ENCODE data around the gene PPP2CA. TPM values are rescaled to one million over a fixed set of nuclear protein-coding genes. Genes with fewer than 3 reads are reported as not detected.
"Not testable (repeated sequence)": the region's sequence is repeated elsewhere in the genome, so short reads cannot be mapped to it uniquely, and the experiment has no call there.

The PPP2CA gene
- total RNA-seq, 2 donors from 2014 or later = 233 to 239 TPM

DNA sequence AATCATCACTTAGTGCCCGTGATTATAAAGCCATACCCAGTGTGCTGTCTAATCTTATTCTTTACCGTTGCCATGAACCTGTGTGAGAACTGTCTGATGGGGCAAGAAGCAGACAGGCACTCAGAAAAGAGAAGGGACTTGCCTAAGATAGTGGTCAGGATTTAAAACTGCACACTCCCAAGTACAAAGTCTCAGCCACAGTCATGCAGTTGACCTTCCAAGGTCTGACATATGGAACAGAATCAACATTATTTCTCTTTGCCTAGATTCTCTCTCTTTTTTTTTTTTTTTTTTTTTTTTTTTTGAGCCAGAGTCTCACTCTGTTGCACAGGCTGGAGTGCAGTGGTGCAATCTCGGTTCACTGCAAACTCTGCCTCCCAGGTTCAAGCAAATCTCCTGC, 1.9 kb upstream of the PPP2CA start:
- H3K4me1 Mint-ChIP-seq = peaks cover 20% of the 10 kb centered on the region
- peaks cover 10% of the 10 kb centered on the region for H3K36me3 Mint-ChIP-seq (ENCODE audit: low read depth)
- no peaks in the 10 kb centered on the region for H3K27me3 Mint-ChIP-seq
- no peaks in the 10 kb centered on the region for H3K9me3 ChIP-seq (ENCODE audit: control insufficient read depth, low read length, poor library complexity, severe bottlenecking)
- ATAC-seq = no peak
- peak overlapping the region; percentile 99 for H3K27ac Mint-ChIP-seq
- peak overlapping the region; percentile 99 for H3K4me3 Mint-ChIP-seq
- no peak for DNase-seq

DNA sequence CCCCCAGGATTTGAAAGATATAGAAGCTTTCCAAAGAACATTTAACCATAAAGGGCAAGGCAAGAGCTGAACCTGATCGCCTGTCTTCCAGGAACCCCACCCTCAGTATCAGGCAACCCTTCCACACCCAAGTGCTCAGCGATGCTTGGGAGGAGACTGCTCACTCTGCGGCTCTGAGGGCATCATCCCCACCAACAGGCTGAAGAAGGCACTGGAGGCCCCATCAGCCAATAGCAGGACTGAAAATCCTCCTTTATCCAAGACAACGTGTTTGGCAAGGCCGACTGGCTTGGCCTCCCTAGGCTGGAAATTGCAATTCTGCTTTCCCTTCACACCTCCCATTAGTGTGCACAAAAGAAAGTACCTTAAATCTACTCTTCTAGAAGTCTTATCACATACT, 1.4 kb upstream of the PPP2CA start:
- H3K4me1 Mint-ChIP-seq = peaks cover 25% of the 10 kb centered on the region
- ATAC-seq (no peak), DNase-seq (no peak)
- no peaks in the 10 kb centered on the region for H3K9me3 ChIP-seq (ENCODE audit: control insufficient read depth, low read length, poor library complexity, severe bottlenecking)
- H3K27ac Mint-ChIP-seq = peak overlapping the region; percentile 99
- peaks cover 10% of the 10 kb centered on the region for H3K36me3 Mint-ChIP-seq (ENCODE audit: low read depth)
- H3K4me3 Mint-ChIP-seq = peak overlapping the region; percentile 99
- H3K27me3 Mint-ChIP-seq = no peaks in the 10 kb centered on the region

DNA sequence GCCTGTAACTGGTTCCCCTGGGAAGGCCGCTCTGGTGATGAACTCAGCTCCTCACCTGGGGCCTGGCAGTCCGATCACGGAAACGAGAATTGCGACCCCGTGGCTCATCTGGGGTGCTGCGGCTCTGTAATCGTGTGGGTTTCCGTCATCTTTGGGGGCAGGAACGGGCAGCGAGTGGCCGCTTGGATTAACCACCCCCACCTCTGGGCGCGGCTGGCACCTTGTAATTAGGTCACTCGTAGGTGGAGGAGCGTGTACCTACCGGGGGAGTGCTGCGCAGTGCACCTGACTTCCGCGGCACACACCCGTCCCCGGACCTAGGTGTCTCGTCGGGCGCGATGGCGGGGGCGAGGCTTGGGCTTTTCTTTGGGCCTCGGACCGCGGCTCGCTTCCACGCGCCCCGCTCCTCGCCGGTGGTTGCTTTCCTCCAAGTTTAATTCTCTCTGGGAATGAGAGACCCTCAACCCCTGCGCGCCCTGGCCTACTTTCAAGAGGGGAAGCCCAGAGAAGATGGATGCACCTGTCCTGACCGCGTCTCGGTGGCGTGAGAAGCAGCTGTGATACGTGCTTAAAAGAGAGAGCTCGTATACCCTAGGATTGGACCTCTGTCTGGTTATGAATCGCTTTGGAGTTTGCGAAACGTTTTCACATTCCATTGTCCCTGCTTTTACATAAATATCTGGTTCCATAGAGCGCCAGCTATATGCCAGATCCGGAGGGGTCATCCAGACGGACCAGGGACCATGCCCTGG, 744 bp upstream of the PPP2CA start:
- H3K9me3 ChIP-seq (ENCODE audit: control insufficient read depth, low read length, poor library complexity, severe bottlenecking) = no peaks in the 10 kb centered on the region
- H3K27me3 Mint-ChIP-seq = no peaks in the 10 kb centered on the region
- peaks cover 29% of the 10 kb centered on the region for H3K4me1 Mint-ChIP-seq
- H3K4me3 Mint-ChIP-seq = peak overlapping the region; percentile 99
- DNase-seq (peak in 2 of 3 donors; percentile 75 to 83), ATAC-seq (peak; percentile 81)
- peaks cover 10% of the 10 kb centered on the region for H3K36me3 Mint-ChIP-seq (ENCODE audit: low read depth)
- H3K27ac Mint-ChIP-seq = peak overlapping the region; percentile 99

DNA sequence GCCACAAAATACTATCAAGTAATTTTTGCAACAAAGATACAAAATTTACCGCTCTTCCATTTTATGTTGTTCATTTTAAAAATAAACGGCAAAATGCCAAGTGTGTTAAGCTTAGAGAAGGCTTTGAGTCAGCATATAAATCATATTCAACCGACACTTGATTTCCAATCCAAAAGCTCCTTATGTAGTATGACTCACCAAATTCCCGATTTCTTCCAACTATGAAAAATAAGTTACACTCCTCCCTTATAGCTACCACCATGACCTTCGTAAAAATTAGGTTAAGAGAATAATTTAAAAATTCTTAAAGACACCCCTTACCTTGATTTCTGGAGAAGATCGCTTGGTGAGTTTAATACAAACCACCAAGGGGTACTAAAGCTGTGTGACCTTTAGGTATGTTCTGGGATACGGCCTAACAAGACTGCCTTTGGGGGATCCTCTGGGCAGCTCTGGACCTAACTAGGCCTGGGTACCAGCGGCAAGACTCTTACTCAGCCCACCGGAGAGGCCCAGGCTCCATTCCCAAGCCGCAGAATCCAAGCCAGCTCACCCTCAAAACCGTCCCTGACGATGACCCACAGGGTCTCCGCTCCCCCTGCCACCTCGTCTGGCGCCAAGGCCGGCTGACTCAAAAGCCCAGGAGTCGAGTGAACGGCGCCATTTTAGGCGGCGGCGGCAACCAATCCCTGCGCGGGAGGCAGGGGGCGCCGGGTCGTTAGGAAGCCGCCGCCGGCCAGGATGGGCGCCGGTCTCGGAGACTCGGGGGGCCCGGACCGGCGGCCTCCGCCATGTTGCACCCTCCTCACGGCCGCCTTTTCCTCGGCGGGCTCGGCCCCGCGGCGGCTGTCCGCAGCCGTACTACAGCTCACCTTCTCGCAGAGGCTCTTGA, 739 bp downstream of the PPP2CA start:
- H3K4me1 Mint-ChIP-seq = peaks cover 41% of the 10 kb centered on the region
- no peaks in the 10 kb centered on the region for H3K27me3 Mint-ChIP-seq
- DNase-seq (peak; percentile 49 to 66 (median 60)), ATAC-seq (peak; percentile 13)
- peak overlapping the region; percentile 99 for H3K27ac Mint-ChIP-seq
- H3K4me3 Mint-ChIP-seq = peak overlapping the region; percentile 99
- H3K9me3 ChIP-seq (ENCODE audit: control insufficient read depth, low read length, poor library complexity, severe bottlenecking) = no peaks in the 10 kb centered on the region
- H3K36me3 Mint-ChIP-seq (ENCODE audit: low read depth) = peaks cover 10% of the 10 kb centered on the region

DNA sequence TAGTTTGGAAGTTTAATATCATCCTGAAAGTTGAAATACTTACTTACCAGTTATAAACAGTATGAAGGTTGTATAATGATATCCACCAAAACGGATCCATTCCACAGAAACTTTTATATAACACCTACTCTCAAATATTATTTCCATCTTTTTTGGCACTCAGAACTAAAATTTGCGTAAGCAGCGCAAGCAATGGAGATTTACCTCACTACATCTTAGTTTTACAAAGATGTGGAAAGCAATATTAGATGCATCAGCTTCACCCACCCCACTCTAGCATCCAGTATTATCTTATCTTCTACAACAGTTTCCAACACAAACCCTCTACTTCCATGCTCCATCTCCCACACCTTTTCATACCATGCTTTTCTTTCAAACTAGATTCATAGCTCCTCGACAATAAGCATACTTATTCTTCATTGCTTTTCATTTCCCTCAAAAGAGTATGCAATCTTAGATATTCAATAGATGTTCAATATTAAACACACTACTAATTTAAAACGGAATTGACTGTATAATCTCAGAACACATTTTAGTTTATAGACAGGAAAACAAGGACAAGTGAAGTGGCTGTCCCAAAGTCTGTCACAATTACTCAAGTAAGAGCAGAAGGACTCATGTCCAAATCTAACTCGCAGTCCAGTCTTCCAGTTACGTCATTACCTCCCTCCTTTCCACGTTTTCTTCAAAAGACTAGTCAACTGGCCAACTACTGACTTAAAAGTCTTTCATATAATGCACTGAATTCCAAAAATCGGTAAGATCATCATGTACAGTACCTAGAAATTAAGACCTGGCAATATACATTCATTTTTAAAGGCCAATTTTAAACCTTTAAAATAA, 2.2 kb downstream of the PPP2CA start:
- H3K36me3 Mint-ChIP-seq (ENCODE audit: low read depth) = peaks cover 10% of the 10 kb centered on the region
- peaks cover 52% of the 10 kb centered on the region for H3K4me1 Mint-ChIP-seq
- no peaks in the 10 kb centered on the region for H3K9me3 ChIP-seq (ENCODE audit: control insufficient read depth, low read length, poor library complexity, severe bottlenecking)
- DNase-seq (no peak), ATAC-seq (no peak)
- H3K27ac Mint-ChIP-seq = peak overlapping the region; percentile 99
- no peaks in the 10 kb centered on the region for H3K27me3 Mint-ChIP-seq
- H3K4me3 Mint-ChIP-seq = peak overlapping the region; percentile 99

DNA sequence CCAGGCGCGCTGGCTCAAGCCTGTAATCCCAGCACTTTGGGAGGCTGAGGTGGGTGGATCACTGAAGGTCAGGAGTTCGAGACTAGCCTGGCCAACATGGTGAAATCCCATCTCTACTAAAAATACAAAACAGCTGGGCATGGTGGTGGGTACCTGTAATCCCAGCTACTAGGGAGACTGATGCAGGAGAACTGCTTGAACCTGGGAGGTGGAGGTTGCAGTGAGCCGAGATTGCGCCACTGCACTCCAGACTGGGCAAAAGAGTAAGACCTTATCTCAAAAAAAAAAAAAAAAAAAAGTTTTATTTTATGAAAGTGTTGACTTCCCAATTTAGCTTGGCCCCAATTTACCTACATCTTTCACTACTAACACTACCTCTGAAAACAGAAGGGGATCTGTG, 4.2 kb downstream of the PPP2CA start:
- H3K9me3 ChIP-seq (ENCODE audit: control insufficient read depth, low read length, poor library complexity, severe bottlenecking); H3K27me3 Mint-ChIP-seq; DNase-seq; H3K36me3 Mint-ChIP-seq (ENCODE audit: low read depth); ATAC-seq: not testable (repeated sequence)
- Mint-ChIP-seq H3K27ac (peak overlapping the region; percentile 70), H3K4me3 (peak overlapping the region; percentile 66), H3K4me1 (peaks cover 50% of the 10 kb centered on the region)

DNA sequence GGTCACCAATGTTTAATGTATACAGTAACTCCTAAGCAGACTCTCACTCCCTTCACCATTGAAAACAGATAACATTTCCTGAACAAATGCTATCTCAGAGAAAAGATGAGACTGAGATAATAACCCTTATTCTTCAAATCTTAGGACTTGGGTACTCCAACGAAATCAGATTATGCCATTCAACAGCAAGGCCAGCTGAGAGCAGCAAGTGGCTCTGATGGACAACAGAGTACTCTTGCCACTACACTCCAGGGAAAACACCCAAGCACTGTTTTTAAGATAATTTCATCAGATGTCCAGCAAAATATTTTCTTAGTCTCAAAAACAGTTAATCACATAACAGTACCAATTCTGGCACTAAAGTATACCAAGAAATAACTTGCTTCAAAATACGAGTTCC, 10.1 kb downstream of the PPP2CA start:
- Mint-ChIP-seq H3K27me3 (no peaks in the 10 kb centered on the region), H3K36me3 (ENCODE audit: low read depth) (no peaks in the 10 kb centered on the region), H3K4me3 (no peak overlapping the region), H3K27ac (no peak overlapping the region), H3K4me1 (peaks cover 45% of the 10 kb centered on the region)
- ATAC-seq (no peak), DNase-seq (no peak)
- H3K9me3 ChIP-seq (ENCODE audit: control insufficient read depth, low read length, poor library complexity, severe bottlenecking) = no peaks in the 10 kb centered on the region

DNA sequence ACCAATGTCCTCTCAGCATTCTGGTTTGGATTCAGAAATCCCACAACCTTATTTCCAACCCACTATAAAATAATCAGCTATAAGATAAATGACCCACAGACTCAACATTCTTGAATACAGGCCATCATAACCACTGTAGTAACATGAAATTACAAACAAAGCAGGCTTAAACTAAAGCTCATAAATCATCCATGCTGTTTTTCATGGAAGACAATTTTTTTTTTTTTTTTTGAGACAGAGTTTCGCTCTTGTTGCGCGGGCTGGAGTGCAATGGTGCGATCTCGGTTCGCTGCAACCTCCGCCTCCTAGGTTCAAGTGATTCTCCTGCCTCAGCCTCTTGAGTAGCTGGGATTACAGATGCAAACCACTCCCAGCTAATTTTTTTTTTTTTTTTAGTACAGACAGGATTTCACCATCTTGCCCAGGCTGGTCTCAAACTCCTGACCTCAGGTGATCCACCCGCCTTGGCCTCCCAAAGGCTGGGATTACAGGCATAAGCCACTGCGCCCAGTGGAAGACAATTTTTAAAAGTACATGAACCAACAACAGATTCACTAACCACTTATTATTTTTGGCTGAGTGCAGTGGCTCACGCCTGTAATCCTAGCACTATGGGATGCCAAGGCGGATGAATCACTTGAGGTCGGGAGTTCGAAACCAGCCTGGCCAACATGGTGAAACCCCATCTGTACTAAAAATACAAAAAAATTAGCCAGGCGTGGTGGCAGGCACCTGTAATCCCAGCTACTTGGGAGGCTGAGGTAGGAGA, 14.4 kb downstream of the PPP2CA start:
- not testable (repeated sequence) for H3K4me3 Mint-ChIP-seq; H3K27me3 Mint-ChIP-seq; ATAC-seq; H3K27ac Mint-ChIP-seq; H3K9me3 ChIP-seq (ENCODE audit: control insufficient read depth, low read length, poor library complexity, severe bottlenecking); DNase-seq; H3K36me3 Mint-ChIP-seq (ENCODE audit: low read depth)
- peaks cover 33% of the 10 kb centered on the region for H3K4me1 Mint-ChIP-seq

DNA sequence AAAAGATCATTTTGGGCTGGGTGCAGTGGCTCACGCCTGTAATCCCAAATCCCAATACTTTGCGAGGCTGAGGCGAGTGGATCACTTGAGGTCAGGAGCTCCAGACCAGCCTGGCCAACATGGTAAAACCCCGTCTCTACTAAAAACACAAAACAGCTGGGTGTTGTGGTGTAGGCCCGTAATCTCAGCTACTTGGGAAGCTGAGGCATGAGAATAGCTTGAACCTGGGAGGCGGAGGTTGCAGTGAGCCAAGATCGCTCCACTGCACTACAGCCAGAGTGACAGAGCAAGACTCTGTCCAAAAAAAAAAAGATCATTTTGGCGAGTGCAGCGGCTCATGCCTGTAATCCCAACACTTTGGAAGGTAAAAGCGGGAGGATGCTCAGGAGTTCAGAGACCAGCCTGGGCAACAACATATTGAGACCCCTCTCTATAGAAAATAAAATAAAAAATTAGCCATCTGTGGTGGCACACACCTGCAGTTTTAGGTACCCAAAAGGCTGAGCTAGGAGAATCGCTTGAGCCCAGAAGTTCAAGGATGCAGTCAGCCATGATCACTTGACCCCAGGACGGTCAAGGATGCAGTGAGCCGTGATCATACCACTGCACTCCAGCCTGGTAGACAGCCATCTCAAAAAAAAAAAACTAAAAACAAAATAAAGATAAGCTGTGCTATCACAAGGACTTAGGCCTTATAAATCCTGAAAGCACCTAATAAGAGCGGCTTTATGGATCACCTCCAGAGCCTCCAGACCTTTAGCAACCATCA, 16.2 kb downstream of the PPP2CA start:
- Mint-ChIP-seq H3K27me3 (no peaks in the 10 kb centered on the region), H3K27ac (no peak overlapping the region), H3K36me3 (ENCODE audit: low read depth) (no peaks in the 10 kb centered on the region), H3K4me3 (peak overlapping the region; percentile 36), H3K4me1 (peaks cover 29% of the 10 kb centered on the region)
- ATAC-seq (no peak), DNase-seq (no peak)
- no peaks in the 10 kb centered on the region for H3K9me3 ChIP-seq (ENCODE audit: control insufficient read depth, low read length, poor library complexity, severe bottlenecking)

DNA sequence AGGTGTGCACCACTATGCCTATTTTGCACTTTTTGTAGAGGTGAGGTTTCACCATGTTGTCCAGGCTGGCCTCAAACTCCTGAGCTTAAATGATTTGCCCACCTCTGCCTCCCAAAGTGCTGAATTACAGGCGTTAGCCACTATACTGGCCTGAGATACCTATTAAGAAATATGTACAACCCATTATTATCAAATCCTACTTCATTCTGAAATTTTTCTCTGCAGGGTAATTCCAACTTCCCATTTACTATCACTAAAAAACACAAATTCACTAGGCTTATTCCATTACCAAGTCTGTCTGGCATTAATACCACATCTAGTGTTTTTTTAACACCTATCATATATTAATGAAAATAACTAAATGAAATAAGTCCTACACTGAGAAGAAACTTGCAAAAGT, 18.2 kb downstream of the PPP2CA start:
- DNase-seq (no peak), ATAC-seq (no peak)
- Mint-ChIP-seq H3K27me3 (no peaks in the 10 kb centered on the region), H3K36me3 (ENCODE audit: low read depth) (peaks cover 3% of the 10 kb centered on the region), H3K4me3 (no peak overlapping the region), H3K4me1 (peaks cover 23% of the 10 kb centered on the region), H3K27ac (peak overlapping the region; percentile 3)
- no peaks in the 10 kb centered on the region for H3K9me3 ChIP-seq (ENCODE audit: control insufficient read depth, low read length, poor library complexity, severe bottlenecking)

DNA sequence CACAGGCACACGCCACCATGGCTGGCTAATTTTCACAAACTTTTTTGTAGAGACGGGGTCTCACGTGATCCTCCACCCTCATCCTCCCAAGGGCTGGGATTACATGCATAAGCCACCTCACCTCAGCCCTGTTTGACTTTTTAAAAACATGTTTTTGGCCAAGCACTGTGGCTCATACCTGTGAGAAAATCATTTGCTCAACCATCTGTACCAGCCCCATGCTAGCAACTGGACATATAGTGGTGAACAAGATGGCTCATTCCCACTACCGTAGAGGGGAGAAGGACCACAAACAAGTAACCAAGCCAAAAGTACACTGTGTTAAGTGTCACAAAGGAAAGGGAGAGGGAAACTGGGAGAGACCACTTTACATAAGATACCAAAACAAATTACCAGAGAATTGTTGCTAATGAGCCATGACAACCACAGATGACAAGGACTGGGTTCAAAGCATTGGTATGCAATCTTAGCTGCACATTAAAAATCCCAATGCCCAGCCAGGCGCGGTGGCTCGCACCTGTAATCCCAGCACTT, 19.2 kb downstream of the PPP2CA start:
- DNase-seq (no peak), ATAC-seq (no peak)
- H3K27ac Mint-ChIP-seq = no peak overlapping the region
- no peaks in the 10 kb centered on the region for H3K27me3 Mint-ChIP-seq
- H3K9me3 ChIP-seq (ENCODE audit: control insufficient read depth, low read length, poor library complexity, severe bottlenecking) = no peaks in the 10 kb centered on the region
- H3K36me3 Mint-ChIP-seq (ENCODE audit: low read depth) = peaks cover 9% of the 10 kb centered on the region
- no peak overlapping the region for H3K4me3 Mint-ChIP-seq
- H3K4me1 Mint-ChIP-seq = peaks cover 23% of the 10 kb centered on the region

DNA sequence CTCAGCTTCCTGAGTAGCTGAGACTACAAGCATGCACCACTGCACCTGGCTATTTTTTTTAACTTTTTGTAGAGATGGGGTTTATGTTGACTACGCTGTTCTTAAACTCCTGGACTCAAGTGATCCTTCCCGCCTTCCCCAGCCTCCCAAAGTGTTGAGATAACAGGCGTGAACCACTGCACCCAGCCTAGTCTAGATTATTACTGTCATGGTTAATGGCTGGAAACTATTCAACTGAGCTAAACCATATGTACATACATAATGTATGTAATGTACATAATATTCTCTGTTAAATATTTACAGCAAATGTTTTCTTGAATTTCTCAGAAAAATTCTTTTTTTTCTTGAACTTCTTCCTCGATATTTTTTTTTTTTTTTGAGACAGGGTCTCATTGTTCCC, 21.3 kb downstream of the PPP2CA start:
- Mint-ChIP-seq H3K4me1 (peaks cover 26% of the 10 kb centered on the region), H3K27ac (peak overlapping the region; percentile 65), H3K27me3 (no peaks in the 10 kb centered on the region), H3K36me3 (ENCODE audit: low read depth) (peaks cover 13% of the 10 kb centered on the region), H3K4me3 (no peak overlapping the region)
- DNase-seq = no peak
- H3K9me3 ChIP-seq (ENCODE audit: control insufficient read depth, low read length, poor library complexity, severe bottlenecking) = no peaks in the 10 kb centered on the region
- no peak for ATAC-seq
